Ureter (tissue), 1 donor: ENCODE data around the gene PHF21A. TPM values are rescaled to one million over a fixed set of nuclear protein-coding genes. Genes with fewer than 3 reads are reported as not detected.
"Not testable (repeated sequence)": the region's sequence is repeated elsewhere in the genome, so short reads cannot be mapped to it uniquely, and the experiment has no call there.

Experiments
- DNase-seq: peaks from one replicate; pipeline ENCODE4 v3.0.0-alpha.2; 2020; ENCODE audit warnings: low spot score
- total RNA-seq: library from RNA; stranded (reverse); gene quantifications from one replicate; pipeline ENCODE4 v1.2.4, GENCODE V29; 2023
- donor health status: DM: yes; HTN: yes; CAD: no.

Gene PHF21A
- total RNA-seq, 1 donor from 2014 or later = 51.1 TPM

- peak; percentile 49 for DNase-seq
Observed at GRCh38 chr11:46120346-46121300, 631 bp downstream of the PHF21A start.

GRCh38 chr11:46119352-46120216 is 1.7 kb downstream of the PHF21A start:
- peak; percentile 61 for DNase-seq

- no peak for DNase-seq
Observed at GRCh38 chr11:46118702-46119351, 2.4 kb downstream of the PHF21A start.

GRCh38 chr11:46117842-46118241 is 3.4 kb downstream of the PHF21A start:
- no peak for DNase-seq

- DNase-seq = not testable (repeated sequence)
Observed at GRCh38 chr11:46116712-46117037, 4.6 kb downstream of the PHF21A start.

GRCh38 chr11:46116007-46116711 is 5.1 kb downstream of the PHF21A start:
- DNase-seq = no peak

GRCh38 chr11:46114961-46115360 is 6.3 kb downstream of the PHF21A start:
- no peak for DNase-seq

- no peak for DNase-seq
Observed at GRCh38 chr11:46114378-46114777, 6.9 kb downstream of the PHF21A start.

GRCh38 chr11:46112961-46113607 is 8.2 kb downstream of the PHF21A start:
- DNase-seq = no peak

- DNase-seq = no peak
Observed at GRCh38 chr11:46108751-46109150, 12.5 kb downstream of the PHF21A start.

GRCh38 chr11:46107780-46108179 is 13.5 kb downstream of the PHF21A start:
- no peak for DNase-seq

GRCh38 chr11:46107408-46107718 is 13.9 kb downstream of the PHF21A start:
- no peak for DNase-seq

GRCh38 chr11:46106530-46107407 is 14.5 kb downstream of the PHF21A start:
- no peak for DNase-seq

GRCh38 chr11:46105926-46106325 is 15.3 kb downstream of the PHF21A start:
- DNase-seq = no peak

GRCh38 chr11:46105134-46105628 is 16.1 kb downstream of the PHF21A start:
- DNase-seq = no peak

- DNase-seq = no peak
Observed at GRCh38 chr11:46102843-46103242, 18.4 kb downstream of the PHF21A start.

GRCh38 chr11:46100670-46101069 is 20.6 kb downstream of the PHF21A start:
- DNase-seq = no peak

- no peak for DNase-seq
Observed at GRCh38 chr11:46099963-46100316, 21.3 kb downstream of the PHF21A start.

- DNase-seq = no peak
Observed at GRCh38 chr11:46090375-46090774, 30.9 kb downstream of the PHF21A start.

- DNase-seq = no peak
Observed at GRCh38 chr11:46079662-46080061, 41.6 kb downstream of the PHF21A start.
